ENCODE results near the gene COL27A1. TPM values are rescaled to one million over a fixed set of nuclear protein-coding genes. Genes with fewer than 3 reads are reported as not detected.
"Not testable (repeated sequence)": the region's sequence is repeated elsewhere in the genome, so short reads cannot be mapped to it uniquely, and the experiment has no call there.

Gene COL27A1
- total RNA-seq, 1 experiment from 2014 or later: 8.2 TPM

GRCh38 chr9:114184071-114184470 lies 28.7 kb downstream of the COL27A1 start:
- peak; percentile 87 for DNase-seq (ENCODE audit: low spot score)

- DNase-seq (ENCODE audit: low spot score): no peak
These were observed 29.5 kb downstream of the COL27A1 start for GRCh38 chr9:114184866-114185265.

- no peak for DNase-seq (ENCODE audit: low spot score)
These were observed 30.5 kb downstream of the COL27A1 start for GRCh38 chr9:114185570-114186490.

- DNase-seq (ENCODE audit: low spot score): no peak
These were observed 31.4 kb downstream of the COL27A1 start for GRCh38 chr9:114186605-114187289.

- no peak for DNase-seq (ENCODE audit: low spot score)
These were observed 32.5 kb downstream of the COL27A1 start for GRCh38 chr9:114187827-114188226.

GRCh38 chr9:114189823-114190562 lies 34.7 kb downstream of the COL27A1 start:
- no peak for DNase-seq (ENCODE audit: low spot score)

- DNase-seq (ENCODE audit: low spot score): no peak
These were observed 35.2 kb downstream of the COL27A1 start for GRCh38 chr9:114190563-114190905.

GRCh38 chr9:114191402-114191801 lies 36.1 kb downstream of the COL27A1 start:
- not testable (repeated sequence) for DNase-seq (ENCODE audit: low spot score)

- no peak for DNase-seq (ENCODE audit: low spot score)
These were observed 37.2 kb downstream of the COL27A1 start for GRCh38 chr9:114192539-114192938.

GRCh38 chr9:114193090-114193489 lies 37.8 kb downstream of the COL27A1 start:
- DNase-seq (ENCODE audit: low spot score): no peak

GRCh38 chr9:114196117-114196516 lies 40.8 kb downstream of the COL27A1 start:
- no peak for DNase-seq (ENCODE audit: low spot score)

GRCh38 chr9:114196979-114197622 lies 41.8 kb downstream of the COL27A1 start:
- no peak for DNase-seq (ENCODE audit: low spot score)

- no peak for DNase-seq (ENCODE audit: low spot score)
These were observed 43.1 kb downstream of the COL27A1 start for GRCh38 chr9:114198249-114199040.

GRCh38 chr9:114200721-114201300 lies 45.5 kb downstream of the COL27A1 start:
- DNase-seq (ENCODE audit: low spot score): no peak

GRCh38 chr9:114202396-114202795 lies 47.1 kb downstream of the COL27A1 start:
- DNase-seq (ENCODE audit: low spot score): no peak

GRCh38 chr9:114202849-114203248 lies 47.5 kb downstream of the COL27A1 start:
- DNase-seq (ENCODE audit: low spot score): no peak

GRCh38 chr9:114203410-114204140 lies 48.2 kb downstream of the COL27A1 start:
- no peak for DNase-seq (ENCODE audit: low spot score)

GRCh38 chr9:114204265-114204664 lies 48.9 kb downstream of the COL27A1 start:
- DNase-seq (ENCODE audit: low spot score): no peak

GRCh38 chr9:114205171-114206015 lies 50.1 kb downstream of the COL27A1 start:
- DNase-seq (ENCODE audit: low spot score): no peak
